ENCODE results near the gene SLC26A1. TPM values are rescaled to one million over a fixed set of nuclear protein-coding genes. Genes with fewer than 3 reads are reported as not detected.

The SLC26A1 gene
- total RNA-seq, result 0.26 and 0.43 TPM in 2 replicates

DNA sequence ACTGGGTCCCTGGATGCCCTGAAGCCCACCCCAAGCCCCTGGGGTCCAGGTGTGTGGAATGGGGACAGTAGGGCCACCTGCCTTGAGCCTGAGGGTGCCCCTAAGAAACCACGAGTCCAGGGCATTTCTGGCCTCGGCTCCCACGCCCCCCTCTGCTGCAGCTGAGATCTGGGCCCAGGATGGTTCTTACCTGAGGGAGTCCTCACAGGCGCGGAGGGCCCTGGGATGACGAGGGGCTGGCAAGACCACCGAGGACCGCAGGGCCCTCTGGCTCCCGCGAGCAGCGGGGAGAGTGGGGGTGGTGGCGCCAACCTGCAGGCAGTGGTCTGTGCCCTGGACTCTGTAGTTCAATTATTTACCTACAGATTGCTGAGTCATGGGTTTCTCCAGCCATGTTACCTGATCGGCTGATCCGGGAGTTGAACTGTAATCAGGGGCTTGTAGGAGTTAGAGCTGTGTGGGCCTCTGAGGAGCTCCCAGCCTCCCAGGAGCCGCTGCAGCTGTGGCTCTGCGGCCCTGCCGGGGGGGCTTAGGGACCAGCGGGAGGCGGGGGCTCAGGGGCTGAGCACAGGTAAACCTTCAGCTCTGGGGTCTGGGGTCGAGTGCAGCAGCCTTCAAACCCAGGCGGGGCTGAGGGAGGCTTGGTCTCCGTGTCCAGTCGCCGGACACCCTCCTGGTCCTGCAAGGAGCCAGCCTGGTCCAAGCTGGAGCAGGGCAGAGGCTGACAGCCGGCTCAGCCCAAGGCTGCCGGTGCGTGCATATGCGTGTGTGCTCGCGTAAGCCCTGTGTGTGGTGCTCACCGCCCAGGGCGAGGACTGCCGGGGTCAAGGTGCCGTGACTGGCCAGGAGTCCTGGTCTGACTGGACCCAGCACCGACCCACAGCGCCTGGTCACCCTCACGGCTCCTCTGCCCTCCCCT lies at the start of gene SLC26A1:
Gene SLC26A1, minus strand, starts transcription at position 294 of the 919 bp plus-strand sequence. CDS start 1,701 bp downstream, outside the sequence.

GRCh38 chr4:1011022-1011665 lies 17.9 kb upstream of the SLC26A1 start, which contains the start of gene FGFRL1:
FGFRL1 (plus strand) TSS chr4:1011626; CDS start chr4:1012486, 860 bp downstream.

DNA sequence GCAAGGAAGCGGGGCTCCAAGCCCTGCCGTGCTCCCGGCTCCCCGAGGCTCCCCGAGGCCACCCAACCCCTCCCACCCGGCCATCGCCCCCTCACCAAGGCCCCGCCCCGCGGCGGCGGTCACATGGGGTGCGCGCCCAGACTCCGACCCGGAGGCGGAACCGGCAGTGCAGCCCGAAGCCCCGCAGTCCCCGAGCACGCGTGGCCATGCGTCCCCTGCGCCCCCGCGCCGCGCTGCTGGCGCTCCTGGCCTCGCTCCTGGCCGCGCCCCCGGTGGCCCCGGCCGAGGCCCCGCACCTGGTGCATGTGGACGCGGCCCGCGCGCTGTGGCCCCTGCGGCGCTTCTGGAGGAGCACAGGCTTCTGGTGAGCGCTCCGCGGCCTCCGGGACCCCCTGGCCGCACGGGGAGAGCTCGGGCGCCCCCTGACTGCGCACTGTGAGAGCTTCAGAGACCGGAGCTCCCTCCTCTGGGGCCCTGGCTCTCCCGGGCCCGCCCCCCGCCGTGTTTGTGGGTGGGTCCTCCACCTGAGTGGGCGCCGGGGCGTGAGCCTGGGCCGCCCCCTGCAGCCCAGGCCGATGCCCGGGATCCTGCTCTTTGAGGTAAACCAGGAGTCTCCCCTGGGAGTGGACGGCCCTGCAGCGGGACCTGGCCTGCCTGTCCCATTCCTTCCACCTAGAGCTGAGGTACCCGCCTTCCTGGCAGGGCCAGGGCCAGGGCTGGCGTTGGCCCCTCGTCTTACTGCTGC lies 6.2 kb downstream of the SLC26A1 start, which contains the start of gene IDUA:
Gene IDUA, plus strand, starts transcription at position 166 of the 745 bp plus-strand sequence. Its CDS starts 41 bp downstream, at position 207.

DNA sequence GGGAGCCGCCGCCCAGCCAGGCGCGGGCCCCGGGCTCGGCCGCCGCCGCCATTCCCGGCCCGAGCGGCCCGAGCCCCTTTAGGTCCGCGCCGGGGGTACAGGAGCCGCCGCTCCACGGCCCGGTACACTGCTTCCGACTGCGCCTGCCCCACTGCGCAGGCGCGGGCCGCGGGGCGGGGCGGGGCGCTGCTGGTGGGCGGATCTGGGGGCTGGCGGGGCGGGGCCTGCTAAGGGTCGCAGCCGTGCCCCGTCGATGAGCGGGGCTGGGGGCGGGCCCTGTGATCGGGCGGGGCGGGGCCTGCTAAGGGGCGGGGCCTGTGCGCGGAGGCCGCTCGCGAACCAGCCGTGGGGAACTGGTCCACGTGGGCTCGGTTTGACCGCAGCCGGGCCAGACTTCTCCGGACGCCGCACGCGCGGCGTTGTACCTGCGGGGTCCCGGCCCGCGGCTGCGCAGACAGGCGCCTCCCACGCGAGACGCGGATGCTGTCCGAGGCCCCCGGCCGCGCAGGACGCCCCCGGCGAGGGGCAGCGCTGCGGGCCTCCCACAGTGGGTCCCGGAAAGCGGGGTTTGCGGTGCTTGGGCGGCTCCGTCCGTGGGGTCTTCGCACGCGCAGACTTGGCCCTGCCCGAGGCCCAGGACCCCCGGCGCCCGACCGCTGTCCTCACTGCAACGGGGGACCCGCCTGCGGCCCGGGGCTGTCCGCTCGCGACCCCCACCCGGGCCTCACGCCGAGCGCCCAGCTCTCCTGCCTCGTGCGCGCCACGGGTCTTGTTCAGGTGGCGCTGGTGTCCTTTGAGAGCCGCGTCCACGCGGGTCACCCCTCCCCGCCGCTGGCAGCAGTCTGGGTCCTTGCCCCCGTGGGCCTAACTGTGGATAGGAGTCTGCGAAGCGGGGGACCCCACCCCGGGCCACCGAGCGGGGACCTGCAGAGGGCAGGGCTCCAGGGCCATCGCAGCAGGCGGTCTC lies 19.5 kb downstream of the SLC26A1 start, which contains the start of gene DGKQ:
Gene DGKQ, minus strand, starts transcription at position 139 of the 967 bp plus-strand sequence. Its CDS starts 87 bp downstream, at position 52.

Other genes starting within 250 kb of the SLC26A1 start
- gene CPLX1, start 167.3 kb downstream of the SLC26A1 start, total RNA-seq, result 0.13 TPM in 1 of 2 replicates, not detected in the other
- 41.3 and 44.2 TPM in 2 replicates for gene GAK, start 61.1 kb downstream of the SLC26A1 start, total RNA-seq
- gene TMEM175, start 60.9 kb downstream of the SLC26A1 start, total RNA-seq, result 9.6 and 11.1 TPM in 2 replicates
- 7.7 and 8.0 TPM in 2 replicates for gene DGKQ, start 19.8 kb downstream of the SLC26A1 start, total RNA-seq
- 15.0 and 21.1 TPM in 2 replicates for gene IDUA, start 6.4 kb downstream of the SLC26A1 start, total RNA-seq
- gene FGFRL1, start 18.2 kb upstream of the SLC26A1 start, total RNA-seq, result 58.7 and 68.5 TPM in 2 replicates
- gene RNF212, start 120.2 kb upstream of the SLC26A1 start, total RNA-seq, result 9.2 and 9.5 TPM in 2 replicates
- gene SPON2, start 179.2 kb upstream of the SLC26A1 start, total RNA-seq, result 23.7 and 27.6 TPM in 2 replicates